Endothelial cell of umbilical vein (primary cell): ENCODE data around the gene USP17L20.
"Not testable (repeated sequence)": the region's sequence is repeated elsewhere in the genome, so short reads cannot be mapped to it uniquely, and the experiment has no call there.

ENCODE experiments used
- EZH2 ChIP-seq: IDR thresholded peaks from 2 replicates; pipeline ENCODE4 v1.6.1; 2012; ENCODE audit warnings: borderline replicate concordance, low read depth, mild to moderate bottlenecking, moderate library complexity, low read length, inconsistent platforms; ENCODE audit not compliant: severe bottlenecking
- FOS ChIP-seq: IDR thresholded peaks from 2 replicates; pipeline ENCODE4 v1.6.1; 2011; ENCODE audit warnings: mild to moderate bottlenecking, low read length, moderate library complexity, borderline replicate concordance; ENCODE audit not compliant: insufficient read depth
- JUN ChIP-seq: IDR thresholded peaks from 2 replicates; pipeline ENCODE4 v1.6.1; 2011; ENCODE audit warnings: borderline replicate concordance, low read depth; ENCODE audit not compliant: insufficient read length, insufficient read depth
- MYC ChIP-seq: IDR thresholded peaks from one replicate; pipeline ENCODE4 v1.6.1; 2011; ENCODE audit warnings: mild to moderate bottlenecking, low read depth, low read length
- POLR2A ChIP-seq: IDR thresholded peaks from 2 replicates; pipeline ENCODE4 v1.6.1; 2012; ENCODE audit warnings: low read depth, mild to moderate bottlenecking, control low read depth, low read length
- POLR2AphosphoS5 ChIP-seq: IDR thresholded peaks from 2 replicates; pipeline ENCODE4 v1.6.1; 2012; ENCODE audit warnings: low read depth, mild to moderate bottlenecking, control low read depth, low read length, moderate library complexity; ENCODE audit not compliant: insufficient read depth
- TF ChIP-seq, protein P1 (sequence below), 2 donors: IDR thresholded peaks; 1 replicate in 1 of 2; 2 replicates in 1 of 2; pipeline ENCODE4 v1.5.1; 2011; ENCODE audit warnings: low read length in 2 of 2, mild to moderate bottlenecking in 2 of 2, moderate library complexity in 2 of 2, control low read depth in 1 of 2, inconsistent platforms in 1 of 2, low read depth in 1 of 2; ENCODE audit not compliant: insufficient read depth in 1 of 2; ENCODE audit errors: extremely low read depth in 1 of 2

DNA sequence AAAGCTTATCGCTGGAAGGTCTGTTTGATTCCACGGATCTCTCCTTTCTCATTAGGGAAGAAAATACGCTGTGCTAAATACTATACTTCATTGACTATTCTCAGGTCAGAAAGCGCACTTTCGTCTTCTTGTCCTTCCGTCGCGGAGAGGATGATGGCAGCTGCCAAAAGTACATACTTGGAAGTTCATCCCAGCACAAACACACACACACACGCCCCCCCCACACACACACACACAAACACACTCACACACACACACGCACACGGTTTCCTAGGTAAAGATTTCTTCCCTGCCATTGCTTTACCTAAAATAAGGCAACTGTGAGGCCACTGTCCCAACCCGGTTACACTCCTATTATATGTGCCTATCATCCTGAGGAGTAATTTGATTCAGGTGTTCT lies 19.5 kb upstream of the USP17L20 start:
- not testable (repeated sequence) for TF ChIP-seq EZH2, POLR2AphosphoS5, POLR2A, FOS, MYC, JUN
- TF ChIP-seq, protein P1, sequence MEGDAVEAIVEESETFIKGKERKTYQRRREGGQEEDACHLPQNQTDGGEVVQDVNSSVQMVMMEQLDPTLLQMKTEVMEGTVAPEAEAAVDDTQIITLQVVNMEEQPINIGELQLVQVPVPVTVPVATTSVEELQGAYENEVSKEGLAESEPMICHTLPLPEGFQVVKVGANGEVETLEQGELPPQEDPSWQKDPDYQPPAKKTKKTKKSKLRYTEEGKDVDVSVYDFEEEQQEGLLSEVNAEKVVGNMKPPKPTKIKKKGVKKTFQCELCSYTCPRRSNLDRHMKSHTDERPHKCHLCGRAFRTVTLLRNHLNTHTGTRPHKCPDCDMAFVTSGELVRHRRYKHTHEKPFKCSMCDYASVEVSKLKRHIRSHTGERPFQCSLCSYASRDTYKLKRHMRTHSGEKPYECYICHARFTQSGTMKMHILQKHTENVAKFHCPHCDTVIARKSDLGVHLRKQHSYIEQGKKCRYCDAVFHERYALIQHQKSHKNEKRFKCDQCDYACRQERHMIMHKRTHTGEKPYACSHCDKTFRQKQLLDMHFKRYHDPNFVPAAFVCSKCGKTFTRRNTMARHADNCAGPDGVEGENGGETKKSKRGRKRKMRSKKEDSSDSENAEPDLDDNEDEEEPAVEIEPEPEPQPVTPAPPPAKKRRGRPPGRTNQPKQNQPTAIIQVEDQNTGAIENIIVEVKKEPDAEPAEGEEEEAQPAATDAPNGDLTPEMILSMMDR (IDR thresholded peaks at IDR 0.05; ENCODE audit: extremely low read depth in 1 of 2, insufficient read depth in 1 of 2, low read depth in 1 of 2, low read length in 2 of 2), result not testable (repeated sequence)
